Measurements from ENCODE around the gene COL18A1.

The COL18A1 gene

GRCh38 chr21:45383615-45384201 is 21.3 kb upstream of the COL18A1 start:
- no peak for DNase-seq

GRCh38 chr21:45384656-45385548 is 20.1 kb upstream of the COL18A1 start:
- no peak for DNase-seq

GRCh38 chr21:45385549-45386050 is 19.4 kb upstream of the COL18A1 start:
- DNase-seq: no peak

GRCh38 chr21:45386336-45386727 is 18.6 kb upstream of the COL18A1 start:
- no peak for DNase-seq

GRCh38 chr21:45386728-45387371 is 18.1 kb upstream of the COL18A1 start:
- DNase-seq: no peak

- DNase-seq: no peak
These were observed 17.5 kb upstream of the COL18A1 start for GRCh38 chr21:45387506-45387905.

GRCh38 chr21:45388011-45388521 is 16.9 kb upstream of the COL18A1 start:
- no peak for DNase-seq

GRCh38 chr21:45388611-45389296 is 16.2 kb upstream of the COL18A1 start:
- no peak for DNase-seq

- no peak for DNase-seq
These were observed 14.7 kb upstream of the COL18A1 start for GRCh38 chr21:45390121-45390751.

- DNase-seq: no peak
These were observed 13.9 kb upstream of the COL18A1 start for GRCh38 chr21:45390831-45391742.

- DNase-seq: no peak
These were observed 13.0 kb upstream of the COL18A1 start for GRCh38 chr21:45391743-45392572.

- no peak for DNase-seq
These were observed 12.4 kb upstream of the COL18A1 start for GRCh38 chr21:45392573-45392971.

- DNase-seq: no peak
These were observed 11.9 kb upstream of the COL18A1 start for GRCh38 chr21:45393021-45393420.

GRCh38 chr21:45393833-45394638 is 10.9 kb upstream of the COL18A1 start:
- no peak for DNase-seq

- DNase-seq: no peak
These were observed 8.4 kb upstream of the COL18A1 start for GRCh38 chr21:45396620-45396995.

GRCh38 chr21:45397381-45397780 is 7.6 kb upstream of the COL18A1 start:
- DNase-seq: no peak

GRCh38 chr21:45401054-45401518 is 3.9 kb upstream of the COL18A1 start:
- no peak for DNase-seq

GRCh38 chr21:45401916-45402900 is 2.8 kb upstream of the COL18A1 start:
- no peak for DNase-seq
